Gastrocnemius medialis (tissue), 4 donors: ENCODE measurements around the gene UPP1.

Source experiments
- POLR2A ChIP-seq, 2 donors: fragments of 450-650 bp; IDR thresholded peaks; one replicate each; pipeline ENCODE4 v1.6.1; 2017; ENCODE audit warnings: antibody characterized with exemption in 2 of 2, mild to moderate bottlenecking in 2 of 2, moderate library complexity in 2 of 2
- TF ChIP-seq, protein P1 (sequence below), 5 experiments: fragments of 450-650 bp in 3 of 5; fragments of 200-600 bp in 2 of 5; sonication (generic) in 2 of 5; IDR thresholded peaks in 4 of 5; conservative IDR thresholded peaks in 1 of 5; 1 replicate in 4 of 5; 2 replicates in 1 of 5; pipeline ENCODE4 v1.5.1; 2016 to 2019; ENCODE audit warnings: antibody characterized with exemption in 5 of 5, mild to moderate bottlenecking in 3 of 5, moderate library complexity in 3 of 5

DNA sequence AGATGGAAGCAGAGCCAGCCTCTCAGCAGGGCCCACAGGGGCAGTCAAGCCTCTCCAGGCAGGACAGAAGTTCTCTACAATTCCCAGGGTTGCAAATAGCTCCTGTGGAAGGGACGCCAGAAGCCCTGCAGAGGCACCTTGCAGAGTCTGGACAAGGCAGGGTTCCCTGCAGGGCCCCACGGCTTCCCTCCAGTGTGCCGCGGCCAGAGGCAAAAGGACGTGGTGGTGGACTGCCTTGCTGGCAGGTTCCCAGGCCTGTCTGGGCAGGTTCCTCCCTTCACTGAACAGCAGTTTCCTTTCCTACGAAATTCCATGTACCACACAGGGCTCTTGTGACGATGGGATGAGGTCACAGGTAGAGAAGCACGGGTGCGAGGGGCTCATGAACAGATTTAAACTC, 25.1 kb downstream of the UPP1 start:
- TF ChIP-seq POLR2A (IDR thresholded peaks at IDR 0.05), result no peak
- TF ChIP-seq, protein P1, sequence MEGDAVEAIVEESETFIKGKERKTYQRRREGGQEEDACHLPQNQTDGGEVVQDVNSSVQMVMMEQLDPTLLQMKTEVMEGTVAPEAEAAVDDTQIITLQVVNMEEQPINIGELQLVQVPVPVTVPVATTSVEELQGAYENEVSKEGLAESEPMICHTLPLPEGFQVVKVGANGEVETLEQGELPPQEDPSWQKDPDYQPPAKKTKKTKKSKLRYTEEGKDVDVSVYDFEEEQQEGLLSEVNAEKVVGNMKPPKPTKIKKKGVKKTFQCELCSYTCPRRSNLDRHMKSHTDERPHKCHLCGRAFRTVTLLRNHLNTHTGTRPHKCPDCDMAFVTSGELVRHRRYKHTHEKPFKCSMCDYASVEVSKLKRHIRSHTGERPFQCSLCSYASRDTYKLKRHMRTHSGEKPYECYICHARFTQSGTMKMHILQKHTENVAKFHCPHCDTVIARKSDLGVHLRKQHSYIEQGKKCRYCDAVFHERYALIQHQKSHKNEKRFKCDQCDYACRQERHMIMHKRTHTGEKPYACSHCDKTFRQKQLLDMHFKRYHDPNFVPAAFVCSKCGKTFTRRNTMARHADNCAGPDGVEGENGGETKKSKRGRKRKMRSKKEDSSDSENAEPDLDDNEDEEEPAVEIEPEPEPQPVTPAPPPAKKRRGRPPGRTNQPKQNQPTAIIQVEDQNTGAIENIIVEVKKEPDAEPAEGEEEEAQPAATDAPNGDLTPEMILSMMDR (IDR thresholded peaks at IDR 0.05 in 4 of 5, conservative IDR thresholded peaks at IDR 0.05 in 1 of 5), result no peak
